ENCODE data around the gene FIGNL2.
"Not testable (repeated sequence)": the region's sequence is repeated elsewhere in the genome, so short reads cannot be mapped to it uniquely, and the experiment has no call there.

FIGNL2 gene

GRCh38 chr12:51832354-51833107 is 16.0 kb downstream of the FIGNL2 start:
- DNase-seq: no peak

GRCh38 chr12:51831817-51832216 is 16.7 kb downstream of the FIGNL2 start:
- not testable (repeated sequence) for DNase-seq

- DNase-seq: no peak
Observed at GRCh38 chr12:51829641-51830040, 18.9 kb downstream of the FIGNL2 start.

- DNase-seq: no peak
Observed at GRCh38 chr12:51829011-51829481, 19.5 kb downstream of the FIGNL2 start.

- peak; percentile 13 for DNase-seq
Observed at GRCh38 chr12:51827925-51828818, 20.3 kb downstream of the FIGNL2 start.

- DNase-seq: no peak
Observed at GRCh38 chr12:51826881-51827280, 21.6 kb downstream of the FIGNL2 start.

GRCh38 chr12:51825216-51825615 is 23.3 kb downstream of the FIGNL2 start:
- DNase-seq: no peak

GRCh38 chr12:51823875-51824565 is 24.5 kb downstream of the FIGNL2 start:
- DNase-seq: peak; percentile 38

- no peak for DNase-seq
Observed at GRCh38 chr12:51822956-51823355, 25.6 kb downstream of the FIGNL2 start.

- no peak for DNase-seq
Observed at GRCh38 chr12:51822261-51822616, 26.3 kb downstream of the FIGNL2 start.

- no peak for DNase-seq
Observed at GRCh38 chr12:51821440-51822260, 26.9 kb downstream of the FIGNL2 start.

- DNase-seq: peak; percentile 80
Observed at GRCh38 chr12:51820526-51821439, 27.7 kb downstream of the FIGNL2 start.

- DNase-seq: no peak
Observed at GRCh38 chr12:51819736-51820525, 28.6 kb downstream of the FIGNL2 start.

GRCh38 chr12:51818566-51819300 is 29.8 kb downstream of the FIGNL2 start:
- no peak for DNase-seq

- DNase-seq: no peak
Observed at GRCh38 chr12:51818086-51818485, 30.4 kb downstream of the FIGNL2 start.

- no peak for DNase-seq
Observed at GRCh38 chr12:51817027-51817953, 31.2 kb downstream of the FIGNL2 start.

- no peak for DNase-seq
Observed at GRCh38 chr12:51815571-51815970, 32.9 kb downstream of the FIGNL2 start.

GRCh38 chr12:51814311-51815088 is 34.0 kb downstream of the FIGNL2 start:
- DNase-seq: peak; percentile 56
